Raji (cell line): Measurements from ENCODE around the gene UNC5B.

ENCODE experiments used
- POLR2A ChIP-seq: IDR thresholded peaks from 2 replicates; pipeline ENCODE4 v1.6.1; 2011; ENCODE audit warnings: low read depth, low read length, control low read depth; ENCODE audit not compliant: insufficient read depth

The UNC5B gene

GRCh38 chr10:71239946-71240795 lies 27.8 kb downstream of the UNC5B start:
- TF ChIP-seq POLR2A: no peak

GRCh38 chr10:71241114-71241829 lies 28.9 kb downstream of the UNC5B start:
- no peak for TF ChIP-seq POLR2A

GRCh38 chr10:71241830-71242621 lies 29.7 kb downstream of the UNC5B start:
- TF ChIP-seq POLR2A: no peak

- TF ChIP-seq POLR2A: no peak
Observed at GRCh38 chr10:71242622-71243009, 30.2 kb downstream of the UNC5B start.

GRCh38 chr10:71243756-71244395 lies 31.5 kb downstream of the UNC5B start:
- TF ChIP-seq POLR2A: no peak

GRCh38 chr10:71244431-71245419 lies 32.4 kb downstream of the UNC5B start:
- no peak for TF ChIP-seq POLR2A

GRCh38 chr10:71245420-71246325 lies 33.3 kb downstream of the UNC5B start:
- no peak for TF ChIP-seq POLR2A

- TF ChIP-seq POLR2A: no peak
Observed at GRCh38 chr10:71246591-71247413, 34.4 kb downstream of the UNC5B start.

- no peak for TF ChIP-seq POLR2A
Observed at GRCh38 chr10:71247414-71247705, 35.0 kb downstream of the UNC5B start.

- TF ChIP-seq POLR2A: no peak
Observed at GRCh38 chr10:71247804-71248203, 35.4 kb downstream of the UNC5B start.

- TF ChIP-seq POLR2A: no peak
Observed at GRCh38 chr10:71248210-71248609, 35.8 kb downstream of the UNC5B start.

- no peak for TF ChIP-seq POLR2A
Observed at GRCh38 chr10:71249996-71250395, 37.6 kb downstream of the UNC5B start.
